ENCODE results near the gene POC1A.
"Not testable (repeated sequence)": the region's sequence is repeated elsewhere in the genome, so short reads cannot be mapped to it uniquely, and the experiment has no call there.

The POC1A gene

DNA sequence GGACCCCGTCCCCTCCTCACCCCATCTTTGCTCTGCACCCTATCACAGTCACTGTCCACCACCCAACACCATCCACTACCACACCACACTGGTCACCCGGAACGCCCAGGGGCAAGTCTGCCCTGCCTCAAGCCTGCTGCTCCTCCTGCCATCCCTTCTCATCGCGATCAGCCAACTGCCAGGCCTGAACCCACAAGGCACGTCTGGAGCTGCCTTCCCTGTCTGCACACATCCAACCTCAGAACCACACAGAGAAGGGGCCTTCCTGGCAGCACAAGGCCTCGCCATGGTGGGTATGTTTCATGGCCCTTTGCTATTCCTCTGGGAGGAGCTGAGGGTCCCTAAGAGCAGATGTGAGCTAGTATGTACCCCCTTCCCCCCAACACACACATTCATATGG, 94.4 kb downstream of the POC1A start:
- no peak for DNase-seq

DNA sequence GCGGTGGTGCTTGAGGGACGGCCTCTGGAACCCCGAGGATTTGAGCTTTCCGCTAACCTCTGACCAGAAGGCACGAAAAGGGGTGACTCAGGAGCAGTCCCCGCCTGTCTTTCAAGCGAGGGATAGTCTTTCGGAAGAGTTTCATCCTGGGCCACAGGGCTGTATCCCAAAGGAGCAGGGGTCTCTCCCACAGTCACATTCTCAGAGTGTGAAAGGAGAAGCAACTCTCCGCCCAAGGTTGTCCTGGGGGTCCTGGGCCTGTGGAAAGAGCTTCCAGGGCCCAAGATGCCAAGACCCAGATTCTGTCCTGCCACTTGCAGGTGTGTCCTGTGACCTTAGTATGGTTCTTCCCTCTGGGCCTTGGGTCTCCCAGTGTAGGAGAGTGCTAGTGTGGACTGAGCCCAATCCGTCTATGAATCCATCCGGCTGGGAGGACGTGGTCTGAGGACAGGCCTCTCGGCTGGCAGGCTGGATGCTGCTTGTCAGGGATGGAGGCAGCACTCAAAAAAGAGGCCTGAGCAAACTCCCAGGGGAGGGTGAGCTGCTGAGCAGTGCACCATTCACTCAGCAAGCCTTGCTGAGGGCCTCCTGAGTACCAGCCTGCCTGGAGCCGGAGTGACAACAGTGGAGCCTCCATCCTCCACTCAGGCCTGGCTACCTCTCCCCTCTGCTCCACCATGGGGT, 96.3 kb downstream of the POC1A start:
- no peak for DNase-seq

DNA sequence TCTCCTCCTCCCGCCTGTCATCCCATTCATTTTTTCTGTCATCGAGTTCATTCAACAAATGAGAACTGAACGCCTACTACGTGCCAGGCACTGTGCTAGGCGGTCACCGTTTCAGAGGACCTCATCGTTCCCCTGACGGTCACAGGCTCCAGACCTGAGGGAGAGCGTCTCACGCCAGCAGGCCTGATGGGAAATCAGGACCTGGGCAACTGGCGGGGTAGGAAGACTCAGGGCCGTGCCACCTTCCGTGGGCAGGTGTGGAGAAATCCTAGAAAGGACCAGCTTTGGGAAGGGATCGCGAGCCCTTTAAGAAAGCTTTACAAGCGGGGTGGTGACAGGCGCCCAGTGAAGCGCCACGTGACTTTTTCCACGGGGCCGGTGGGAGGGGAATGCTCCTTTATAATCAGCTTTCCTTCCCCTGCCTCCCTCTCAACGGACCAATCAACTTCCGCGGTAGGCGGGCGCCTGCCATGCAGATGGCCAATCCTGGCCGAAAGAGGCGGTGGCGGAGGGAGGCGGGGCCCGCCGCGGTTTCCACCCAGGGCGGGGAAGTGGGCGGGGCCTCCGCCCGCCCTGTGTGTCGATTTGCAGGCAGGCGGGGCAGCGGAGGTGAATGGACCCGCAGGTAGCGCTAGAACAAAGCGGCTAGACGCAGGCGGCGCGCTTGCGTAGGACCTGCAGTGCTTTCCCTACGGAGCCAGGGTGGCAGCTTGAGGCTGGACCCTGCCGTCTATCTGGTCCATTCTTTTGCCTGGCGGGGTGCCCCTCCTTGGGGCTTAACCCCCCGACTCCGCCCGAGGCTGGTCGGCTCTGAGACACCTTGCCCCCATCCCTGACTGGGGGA, 97.0 kb downstream of the POC1A start:
- peak; percentile 100 for DNase-seq

DNA sequence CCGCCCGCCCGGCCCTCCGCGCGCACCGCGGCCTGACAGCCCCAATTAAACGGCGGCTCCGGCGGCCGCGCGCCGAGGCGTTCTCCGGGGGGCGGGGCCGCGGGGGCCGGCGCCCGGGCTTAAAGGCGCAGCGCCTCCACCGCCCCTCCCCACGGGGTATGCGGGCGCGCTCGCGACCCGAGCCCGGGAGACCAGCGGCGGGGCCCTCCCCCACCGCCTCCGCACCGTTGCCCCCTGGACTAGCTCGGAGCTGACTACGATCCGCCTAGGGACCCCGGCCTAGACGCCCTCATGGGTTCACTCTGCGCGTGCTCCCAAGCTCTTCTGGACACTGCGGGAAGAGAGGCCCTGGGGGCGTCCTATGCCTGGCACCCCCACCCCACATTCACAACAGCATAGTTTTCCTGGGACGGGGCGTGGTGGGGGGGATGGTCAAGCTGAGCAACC, 97.7 kb downstream of the POC1A start, which contains the start of gene DUSP7:
Gene DUSP7, minus strand, starts transcription at position 51 of the 447 bp plus-strand sequence. CDS start 205 bp downstream, outside the sequence.
- peak; percentile 50 for DNase-seq

DNA sequence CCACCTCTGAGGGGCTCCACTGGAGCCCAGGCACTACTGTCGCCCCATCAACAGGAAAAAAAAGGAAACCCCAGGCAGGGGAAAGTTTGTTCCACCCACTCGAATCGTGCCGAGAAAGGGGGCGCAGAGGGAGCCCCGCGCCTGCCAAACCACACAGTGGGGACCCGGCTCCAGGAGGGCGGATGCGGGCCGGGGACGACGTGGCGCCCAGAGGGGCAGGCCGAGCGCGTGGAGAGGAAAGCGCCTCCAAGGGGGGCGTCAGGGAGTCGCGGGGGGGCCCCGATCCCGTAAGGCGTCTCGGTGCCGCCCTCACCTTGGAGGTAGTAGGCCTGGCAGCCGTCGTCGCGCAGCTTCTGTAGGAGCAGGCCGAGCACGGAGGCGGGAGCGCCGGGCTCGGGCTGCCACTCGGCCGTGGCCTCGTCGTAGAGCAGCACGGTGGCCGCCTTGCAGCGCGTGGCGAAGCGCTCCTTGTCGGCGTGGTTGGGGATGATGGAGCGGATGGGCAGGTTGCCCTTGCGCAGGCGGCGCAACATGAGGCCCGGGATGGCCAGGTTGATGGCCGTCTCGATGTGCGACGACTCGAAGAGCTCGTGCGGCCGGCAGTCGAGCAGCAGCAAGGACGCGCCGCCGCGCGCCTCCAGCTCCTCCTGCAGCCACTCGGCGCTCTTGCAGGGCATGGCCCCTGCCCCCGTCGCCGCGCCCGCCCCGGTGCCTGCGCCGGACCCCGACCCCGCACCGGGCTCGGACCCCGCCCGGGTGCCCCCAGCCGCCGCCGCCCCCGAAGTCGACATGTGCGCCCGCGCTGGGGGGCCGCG, 98.5 kb downstream of the POC1A start:
- peak; percentile 15 for DNase-seq

DNA sequence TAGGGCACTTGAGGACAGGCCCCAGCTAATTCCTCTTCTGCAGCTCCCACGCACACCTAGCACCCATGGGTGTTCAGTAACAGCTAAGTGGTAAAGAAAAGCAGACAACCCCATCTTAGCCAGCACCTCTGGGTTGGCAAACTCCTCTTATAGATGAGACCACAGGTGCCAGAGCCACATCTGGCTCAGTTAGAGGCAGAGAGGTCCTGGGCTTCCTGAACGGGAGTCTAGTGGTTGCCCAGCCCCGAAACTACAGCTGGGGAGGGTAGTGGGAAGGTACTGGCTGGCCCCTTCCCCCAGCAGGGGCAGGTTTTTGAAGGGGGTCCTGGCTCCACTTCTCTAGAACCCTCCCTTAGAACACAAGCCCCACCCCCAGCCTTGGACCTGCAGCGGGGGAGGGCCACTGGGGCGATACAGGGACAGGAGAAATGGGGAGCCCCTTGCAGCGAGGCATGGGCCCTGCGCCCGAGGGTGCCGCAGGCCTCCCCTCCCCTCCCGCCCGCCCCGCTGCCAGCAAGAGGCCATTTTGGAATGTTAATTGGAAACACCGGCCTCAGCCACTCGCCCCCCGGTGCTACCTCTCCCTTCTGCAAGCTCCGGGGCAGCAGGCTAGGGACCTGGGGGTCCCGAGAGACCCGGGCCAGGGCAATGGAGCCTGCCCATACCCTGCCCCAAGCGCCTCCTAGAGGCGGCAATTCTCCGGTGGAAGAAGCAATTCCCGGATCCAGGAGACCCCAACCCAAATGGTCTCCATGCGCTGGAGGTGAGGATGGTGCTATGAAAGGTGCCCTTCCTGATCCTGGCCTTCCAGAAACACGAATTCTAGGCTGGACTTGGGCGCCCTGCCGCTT, 99.3 kb downstream of the POC1A start:
- DNase-seq, result no peak

DNA sequence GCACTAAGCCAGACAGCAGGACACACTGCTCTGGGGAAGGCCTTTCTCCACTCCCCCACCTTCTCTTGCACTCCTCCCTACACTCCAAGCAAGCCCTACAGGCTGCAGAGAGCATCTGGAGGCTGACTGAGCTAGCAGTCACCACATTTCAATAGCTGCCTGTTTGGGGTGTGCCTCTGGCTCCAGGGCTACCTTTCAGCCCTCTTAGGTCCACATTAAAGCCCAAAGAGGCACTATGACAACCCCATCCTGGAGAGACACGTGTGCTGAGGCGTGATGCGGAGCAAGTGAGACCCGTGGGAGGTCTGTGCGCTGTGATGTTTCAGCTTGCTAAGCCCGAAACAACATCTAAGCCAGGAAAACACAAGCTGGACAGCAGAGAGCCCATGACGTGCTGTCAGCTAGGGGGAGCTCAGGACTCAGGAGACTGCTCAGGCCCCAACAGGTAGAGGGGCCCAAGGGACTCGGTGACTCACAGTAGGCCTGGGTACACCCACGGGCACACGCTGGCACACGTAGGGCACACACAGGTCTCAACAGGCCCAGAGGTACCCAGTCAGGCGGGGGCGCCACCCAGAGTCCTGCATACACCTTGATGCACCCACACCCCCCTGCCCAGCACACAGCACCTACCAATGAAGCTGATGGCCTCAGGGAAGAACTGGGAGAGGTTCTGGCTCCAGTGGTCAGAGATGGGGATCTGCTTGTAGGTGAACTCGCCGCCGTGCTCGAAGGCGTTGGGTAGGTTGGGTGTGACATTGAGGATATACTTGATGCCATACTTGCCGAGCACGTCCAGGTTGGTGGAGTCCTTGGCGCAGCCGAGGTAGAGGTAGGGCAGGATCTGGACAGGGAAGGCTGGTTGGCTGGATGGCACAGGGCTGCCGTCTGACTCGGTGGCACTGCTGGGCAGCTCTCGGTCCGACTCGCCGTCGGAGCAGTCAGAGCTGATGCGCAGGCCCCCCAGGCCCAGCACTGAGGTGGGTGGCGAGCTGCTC, 100.6 kb downstream of the POC1A start:
- peak; percentile 57 for DNase-seq

DNA sequence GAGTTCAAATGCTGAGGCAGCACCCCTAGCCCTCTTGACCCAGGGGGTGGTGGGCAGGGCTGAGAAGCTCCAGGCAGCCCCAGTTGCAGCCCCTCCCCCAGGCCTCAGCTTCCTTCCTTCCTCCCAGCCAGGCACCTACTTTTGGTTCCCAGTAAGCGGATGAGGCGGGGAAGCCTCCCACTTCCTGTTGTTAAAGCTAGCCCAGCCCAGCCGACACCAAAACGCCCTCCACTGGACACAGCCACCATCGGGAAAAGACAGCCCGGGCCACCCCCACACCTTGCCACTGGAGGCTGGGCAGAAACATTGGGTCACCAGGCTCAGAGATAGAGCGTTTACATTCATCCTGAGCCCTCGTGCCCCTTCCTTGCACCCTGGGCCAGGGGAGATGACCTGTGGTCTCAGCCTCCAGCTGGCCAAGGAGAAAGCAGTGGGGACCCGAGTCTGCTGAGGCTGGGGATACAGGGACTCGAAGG, 101.4 kb downstream of the POC1A start:
- DNase-seq, result peak; percentile 62

DNA sequence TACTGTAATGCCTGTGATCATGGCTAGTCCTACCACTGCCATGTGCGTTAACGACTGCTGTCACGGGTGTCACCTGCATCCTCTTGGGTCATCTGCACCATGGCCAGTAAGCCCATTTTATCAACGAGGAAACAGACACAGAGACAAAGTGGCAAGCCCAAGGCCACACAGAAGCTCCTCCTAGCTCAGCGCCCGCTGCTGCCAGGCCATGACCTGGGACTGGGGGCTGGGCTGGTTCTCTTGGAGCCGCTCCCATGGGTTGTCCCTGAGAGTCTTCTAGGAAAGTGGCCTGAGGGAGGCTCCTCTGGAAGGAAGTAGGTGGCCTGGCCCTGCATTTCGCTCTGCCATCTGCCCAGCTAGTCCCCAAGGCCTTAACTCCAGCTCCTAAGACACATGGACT, 102.8 kb downstream of the POC1A start:
- DNase-seq, result no peak

DNA sequence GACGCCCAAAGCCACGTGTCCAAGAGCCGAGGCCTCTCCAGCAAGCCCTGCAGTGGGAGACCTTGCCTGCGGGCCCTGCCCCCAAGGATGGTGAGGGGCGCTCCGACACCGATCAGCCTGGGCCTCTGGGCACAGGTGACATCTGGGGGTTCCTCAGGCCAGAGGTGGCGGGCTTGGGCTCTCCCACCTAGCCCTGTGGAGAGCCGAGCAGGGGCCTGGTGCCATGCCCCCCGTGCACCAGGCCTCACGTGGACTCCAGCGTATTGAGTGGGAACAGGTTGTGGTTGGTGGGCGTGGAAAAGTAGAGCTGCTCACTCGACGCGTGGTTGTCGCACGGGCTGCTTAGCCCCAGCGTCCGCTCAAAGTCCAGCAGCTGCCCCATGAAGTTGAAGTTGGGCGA, 103.7 kb downstream of the POC1A start:
- no peak for DNase-seq

DNA sequence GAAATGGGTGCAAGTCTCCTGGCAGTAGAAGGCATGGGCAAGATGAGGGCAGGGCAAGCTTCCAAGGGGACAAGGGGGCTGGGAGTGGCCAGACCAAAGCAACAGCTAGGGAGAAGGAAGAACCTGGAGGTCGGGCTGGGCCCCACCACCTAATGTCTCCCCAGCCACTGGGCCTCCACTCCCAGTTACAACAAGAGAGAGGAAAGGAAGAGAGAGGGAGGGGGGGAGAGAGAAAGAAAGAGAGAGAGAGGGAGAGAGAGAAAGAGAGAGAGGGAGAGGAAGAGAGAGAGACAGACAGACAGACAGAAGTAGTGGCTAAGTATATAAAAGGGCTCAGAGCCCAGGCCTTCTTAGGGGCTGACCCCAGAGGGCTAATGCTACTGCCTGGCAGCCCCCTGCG, 104.7 kb downstream of the POC1A start:
- no peak for DNase-seq

DNA sequence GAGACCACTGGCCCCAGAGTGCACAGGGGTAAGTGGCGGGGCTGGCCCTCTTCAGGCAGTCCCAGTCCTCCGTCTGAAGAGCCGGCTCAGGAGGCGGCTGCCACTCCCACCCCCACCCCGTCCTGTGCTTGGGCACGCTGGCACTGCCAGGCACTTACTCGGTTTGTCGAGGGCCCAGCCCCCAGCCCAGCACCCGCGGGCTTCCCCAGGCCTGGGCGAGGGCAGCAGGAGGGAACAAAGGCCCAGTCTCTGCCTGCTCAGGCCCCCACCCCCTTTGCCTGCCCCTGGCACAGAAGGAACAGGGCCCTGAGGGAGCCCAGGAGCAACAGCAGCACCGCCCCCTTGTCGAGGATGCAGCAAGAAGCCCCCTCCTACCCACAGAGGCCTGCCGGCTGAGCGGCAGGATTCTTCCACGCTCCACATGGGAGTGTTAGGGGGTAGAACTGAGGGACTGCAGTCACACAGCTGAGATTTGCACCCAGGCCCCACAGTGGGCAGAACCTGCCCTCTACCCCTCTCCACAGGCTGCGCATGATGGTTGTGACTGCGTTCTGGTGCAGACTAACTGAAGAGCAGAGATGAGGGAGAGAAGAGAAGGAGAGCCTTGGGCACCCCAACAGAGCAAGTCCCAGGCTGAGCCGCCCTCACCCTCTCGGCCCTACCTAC, 106.8 kb downstream of the POC1A start:
- no peak for DNase-seq

DNA sequence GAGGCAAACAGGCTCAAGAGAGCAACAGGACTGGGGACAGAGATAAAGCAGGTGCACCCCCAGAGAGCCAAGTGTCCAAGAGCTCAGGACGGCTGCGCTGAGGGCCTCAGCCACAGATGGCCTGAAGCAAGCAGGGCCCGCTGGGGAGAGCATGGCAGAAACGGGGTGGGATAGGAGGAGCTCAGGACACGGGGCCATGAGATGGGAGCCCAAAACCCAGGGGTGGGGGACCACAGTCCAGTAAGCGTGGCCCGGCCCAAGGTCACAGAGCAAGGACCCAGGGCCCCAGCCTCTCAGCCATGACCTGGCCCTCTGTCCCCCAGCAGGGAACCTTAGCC, 107.4 kb downstream of the POC1A start:
- no peak for DNase-seq

DNA sequence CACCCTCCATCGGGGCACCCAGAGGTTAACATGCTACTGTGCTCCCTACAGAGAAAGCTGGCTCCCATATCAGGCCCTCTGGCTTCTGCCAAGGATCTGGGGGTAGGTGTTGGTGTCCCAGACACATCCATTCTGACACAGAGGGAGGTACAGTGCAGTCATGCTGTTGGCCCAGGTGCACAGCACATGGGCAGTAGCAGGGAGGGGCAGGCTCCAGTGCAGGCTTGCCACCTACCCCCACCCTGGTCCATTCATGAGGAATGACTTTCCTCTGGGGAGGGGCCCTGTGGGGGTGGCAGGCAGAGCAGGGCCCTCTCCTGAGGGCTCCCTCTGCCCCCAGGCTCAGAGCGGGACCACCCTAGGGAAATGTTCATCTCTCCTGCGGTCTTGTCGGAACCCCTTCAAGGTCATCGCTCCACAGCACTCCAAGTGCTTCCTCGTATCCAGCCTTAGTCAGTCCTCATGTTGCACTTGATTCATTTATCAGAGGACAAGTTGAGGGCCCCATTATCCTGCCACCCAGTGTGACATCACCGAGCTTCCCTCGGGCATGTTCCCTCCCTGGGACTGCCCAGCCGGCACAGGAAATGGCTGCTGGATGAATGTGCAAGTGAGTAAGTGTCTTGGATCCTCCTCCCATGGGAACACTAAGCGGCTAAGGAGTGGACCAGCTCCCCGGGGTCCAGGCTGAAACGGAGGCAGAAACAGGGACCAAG, 107.9 kb downstream of the POC1A start:
- no peak for DNase-seq

DNA sequence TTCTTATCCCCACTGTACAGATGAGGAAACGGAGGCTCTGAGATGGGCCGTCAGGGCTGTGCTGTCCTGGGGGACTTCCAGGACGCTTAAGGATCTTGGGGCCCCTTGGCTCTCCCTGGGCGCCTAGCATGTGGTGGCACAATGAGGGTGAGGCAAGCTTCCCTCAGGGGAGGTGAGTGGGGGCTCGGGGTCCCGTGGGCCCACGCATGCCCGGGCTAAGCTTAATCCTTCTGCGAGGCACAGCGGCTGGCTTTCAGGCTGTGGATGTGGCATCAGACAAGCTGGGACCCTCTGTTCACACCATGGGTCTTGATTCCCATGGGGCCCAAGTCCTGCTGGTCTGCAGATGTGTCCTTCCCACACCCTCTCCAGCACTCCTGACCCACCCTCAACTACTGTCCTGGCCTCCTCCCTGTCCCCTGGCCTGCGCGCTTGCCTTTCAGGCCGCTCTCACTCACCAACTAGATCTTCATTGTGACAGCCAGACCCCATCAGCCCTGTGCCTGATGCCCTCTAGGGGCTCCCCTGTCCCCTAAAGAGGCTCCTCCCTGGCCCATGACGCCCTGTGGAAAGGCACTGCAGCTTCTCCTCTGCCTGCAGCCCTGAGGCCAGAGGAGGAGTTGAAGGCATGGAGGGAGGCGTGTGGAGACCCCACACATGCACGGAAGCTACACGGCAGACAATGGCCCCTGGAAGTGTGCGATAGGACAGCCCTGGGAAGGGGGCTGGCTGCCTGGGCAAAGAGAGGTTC, 109.2 kb downstream of the POC1A start:
- DNase-seq, result no peak

DNA sequence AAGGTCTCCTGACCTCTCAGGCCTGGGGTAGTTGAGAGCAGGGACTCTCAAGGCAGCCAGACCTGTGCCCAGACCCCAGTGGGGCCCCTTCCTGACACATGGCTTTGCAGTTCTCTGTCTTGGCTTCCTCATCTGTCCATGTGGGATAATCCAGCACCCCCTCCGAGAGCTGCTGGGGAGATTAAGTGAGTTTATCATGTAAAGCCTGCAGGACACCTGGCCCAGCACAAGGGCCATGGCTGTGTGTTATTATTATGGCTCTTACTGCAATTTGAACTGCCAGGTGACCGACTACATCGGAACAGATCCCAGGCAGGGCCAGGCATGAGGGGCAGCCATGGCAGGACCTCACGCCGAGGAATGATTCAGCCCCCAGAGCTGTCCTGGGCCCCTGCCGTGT, 110.5 kb downstream of the POC1A start:
- no peak for DNase-seq

DNA sequence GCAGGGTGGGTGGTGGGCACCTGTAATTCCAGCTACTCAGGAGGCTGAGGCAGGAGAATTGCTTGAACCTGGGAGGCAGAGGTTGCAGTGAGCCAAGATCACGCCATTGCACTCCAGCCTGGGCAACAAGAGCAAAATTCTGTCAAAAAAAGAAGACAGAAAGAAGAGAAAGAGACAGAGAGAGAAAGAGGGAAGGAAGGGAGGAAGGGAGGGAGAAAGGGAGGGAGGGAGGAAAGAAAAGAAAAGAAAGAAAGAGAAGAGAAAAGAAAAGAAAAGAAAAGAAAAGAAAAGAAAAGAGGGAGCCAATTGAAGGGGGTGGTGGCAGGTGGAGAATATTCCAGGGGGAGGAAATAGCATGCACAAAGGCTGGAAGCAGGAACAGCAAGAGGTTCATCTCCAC, 111.2 kb downstream of the POC1A start:
- not testable (repeated sequence) for DNase-seq

DNA sequence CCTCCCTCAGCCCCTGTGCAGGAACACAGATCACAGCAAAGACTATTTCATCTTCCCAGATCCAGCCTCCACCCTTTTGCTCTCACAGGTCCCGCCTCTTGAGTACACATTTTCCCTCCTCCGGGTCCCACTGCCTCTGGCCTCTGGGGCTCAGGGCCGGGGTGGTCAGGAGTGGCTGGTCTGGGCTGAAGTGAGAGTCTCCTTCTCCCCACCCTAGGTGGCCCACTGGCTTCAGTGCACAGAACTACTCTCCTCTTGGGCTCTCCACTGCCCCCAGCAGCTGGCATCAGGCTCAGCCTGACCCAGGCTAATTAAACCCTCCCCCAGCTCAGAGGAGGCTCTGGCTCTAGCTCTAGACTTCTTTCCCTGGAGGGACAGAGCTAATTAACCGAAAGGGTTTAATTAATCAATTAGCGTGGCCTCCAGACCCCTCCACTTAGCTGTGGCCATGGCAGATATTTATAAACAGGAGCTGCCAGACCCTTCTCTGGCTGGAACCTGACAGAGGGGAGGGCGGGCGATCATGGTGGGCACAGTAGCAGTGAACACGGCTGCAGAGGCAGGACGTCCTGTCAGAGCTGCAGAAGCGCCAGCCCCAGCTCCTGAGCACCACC, 113.0 kb downstream of the POC1A start:
- no peak for DNase-seq

DNA sequence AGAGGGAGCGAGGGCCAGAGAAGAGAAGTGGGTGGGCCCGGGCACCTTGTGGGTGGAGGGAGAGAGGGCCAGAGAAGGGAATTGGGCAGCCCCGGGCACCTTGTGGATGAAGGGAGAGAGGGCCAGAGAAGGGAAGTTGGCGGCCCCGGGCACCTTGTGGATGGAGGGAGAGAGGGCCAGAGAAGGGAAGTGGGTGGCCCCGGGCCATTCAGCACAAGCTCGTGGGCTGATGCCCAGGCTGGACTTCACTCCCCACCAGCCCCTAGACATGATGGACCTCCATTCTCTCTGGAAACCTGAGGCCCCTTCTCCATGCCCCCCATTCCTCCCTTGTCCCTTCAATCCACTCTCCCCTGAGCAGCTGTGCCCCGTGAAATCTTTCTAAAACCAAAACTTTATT, 113.6 kb downstream of the POC1A start:
- no peak for DNase-seq

Data from CD4-positive, alpha-beta T cell treated with Interleukin-4 for 4 hours (primary cell).